ENCODE measurements around the gene NKD1. TPM values are rescaled to one million over a fixed set of nuclear protein-coding genes. Genes with fewer than 3 reads are reported as not detected.
A peak's percentile ranks its signal among the peaks of the same experiment; 100 is the strongest.

The NKD1 gene
- total and polyA plus RNA-seq, 8 donors, result 0.44 to 284 (median 2.1) TPM

GRCh38 chr16:50631249-50631984, 83.2 kb downstream of the NKD1 start:
- DNase-seq, result peak in 1 of 2 donors; percentile 42
- no peak overlapping the region for H3K4me3 ChIP-seq
- H3K4me1 ChIP-seq, result peaks cover 8 to 32% (median 21%) of the 10 kb centered on the region in 4 donors
- H3K9me3 ChIP-seq, result no peaks in the 10 kb centered on the region
- no peak overlapping the region for H3K27ac ChIP-seq
- TF ChIP-seq POLR2AphosphoS5 (IDR thresholded peaks at IDR 0.05) (no peak), POLR2A (IDR thresholded peaks at IDR 0.05) (no peak), EP300 (IDR thresholded peaks at IDR 0.05) (no peak), CTCF (IDR thresholded peaks at IDR 0.05) (no peak)
- intact Hi-C loops (cut with DNase I; ENCODE audit: low total_unique reads), result no loop called here
- H3K36me3 ChIP-seq, result peaks cover 0 to 42% (median 15%) of the 10 kb centered on the region in 4 donors
- H3K27me3 ChIP-seq, result no peaks in the 10 kb centered on the region
- 46 to 59% (median 50%) methylated on average over 8 of the region's 8 CpGs for WGBS, 5 donors

GRCh38 chr16:50631985-50632576, 83.9 kb downstream of the NKD1 start:
- H3K36me3 ChIP-seq, result peaks cover 0 to 42% (median 15%) of the 10 kb centered on the region in 4 donors
- H3K4me3 ChIP-seq, result no peak overlapping the region
- DNase-seq, result no peak
- TF ChIP-seq CTCF (IDR thresholded peaks at IDR 0.05), result no peak
- TF ChIP-seq POLR2A (IDR thresholded peaks at IDR 0.05), result no peak
- no peak for TF ChIP-seq POLR2AphosphoS5 (IDR thresholded peaks at IDR 0.05)
- TF ChIP-seq EP300 (IDR thresholded peaks at IDR 0.05), result no peak
- WGBS, 5 donors, result 93 to 95% (median 94%) methylated on average over 22 of the region's 22 CpGs
- no peaks in the 10 kb centered on the region for H3K27me3 ChIP-seq
- intact Hi-C loops (cut with DNase I; ENCODE audit: low total_unique reads), result no loop called here
- no peak overlapping the region for H3K27ac ChIP-seq
- H3K9me3 ChIP-seq, result no peaks in the 10 kb centered on the region
- peaks cover 5 to 25% (median 17%) of the 10 kb centered on the region in 4 donors for H3K4me1 ChIP-seq

- DNase-seq, result no peak
- intact Hi-C loops (cut with DNase I; ENCODE audit: low total_unique reads), result no loop called here
- no peaks in the 10 kb centered on the region for H3K9me3 ChIP-seq
- peaks cover 0 to 42% (median 15%) of the 10 kb centered on the region in 4 donors for H3K36me3 ChIP-seq
- 90 to 97% (median 94%) methylated on average over 21 to 30 of the region's 30 CpGs for WGBS, 5 donors
- no peak overlapping the region for H3K27ac ChIP-seq
- no peaks in the 10 kb centered on the region for H3K27me3 ChIP-seq
- H3K4me1 ChIP-seq, result peaks cover 0 to 16% (median 11%) of the 10 kb centered on the region in 4 donors
- no peak for TF ChIP-seq CTCF (IDR thresholded peaks at IDR 0.05)
- no peak for TF ChIP-seq POLR2AphosphoS5 (IDR thresholded peaks at IDR 0.05)
- TF ChIP-seq POLR2A (IDR thresholded peaks at IDR 0.05), result no peak
- no peak for TF ChIP-seq EP300 (IDR thresholded peaks at IDR 0.05)
- H3K4me3 ChIP-seq, result no peak overlapping the region
Measured at GRCh38 chr16:50632927-50633800, 85.0 kb downstream of the NKD1 start.

GRCh38 chr16:50634090-50634489, 85.9 kb downstream of the NKD1 start:
- WGBS, 5 donors, result 88 to 94% (median 93%) methylated on average over 7 of the region's 7 CpGs
- intact Hi-C loops (cut with DNase I; ENCODE audit: low total_unique reads), result no loop called here
- no peak overlapping the region for H3K27ac ChIP-seq
- no peak for TF ChIP-seq POLR2AphosphoS5 (IDR thresholded peaks at IDR 0.05)
- no peak for TF ChIP-seq EP300 (IDR thresholded peaks at IDR 0.05)
- TF ChIP-seq CTCF (IDR thresholded peaks at IDR 0.05), result no peak
- TF ChIP-seq POLR2A (IDR thresholded peaks at IDR 0.05), result no peak
- H3K9me3 ChIP-seq, result no peaks in the 10 kb centered on the region
- H3K4me1 ChIP-seq, result peaks cover 0 to 16% (median 11%) of the 10 kb centered on the region in 4 donors
- H3K4me3 ChIP-seq, result no peak overlapping the region
- peaks cover 0 to 42% (median 15%) of the 10 kb centered on the region in 4 donors for H3K36me3 ChIP-seq
- no peak for DNase-seq
- H3K27me3 ChIP-seq, result no peaks in the 10 kb centered on the region

All from stomach (tissue), 9 donors.